Activated gamma-delta T cell treated with anti-CD3 and anti-CD28 coated beads, Interleukin-2, amount 50 U/mL, for 16 hours (primary cell): ENCODE data around the gene HSPA4L.
A peak's percentile ranks its signal among the peaks of the same experiment; 100 is the strongest.

Source experiments
- DNase-seq: peaks from one replicate; pipeline ENCODE4 v3.0.0-alpha.2; 2020; ENCODE audit warnings: low read depth

Gene HSPA4L

GRCh38 chr4:127870281-127870680 lies 88.2 kb downstream of the HSPA4L start:
- DNase-seq = no peak

- DNase-seq = no peak
These were observed 88.6 kb downstream of the HSPA4L start for GRCh38 chr4:127870688-127871087.

- DNase-seq = no peak
These were observed 93.7 kb downstream of the HSPA4L start for GRCh38 chr4:127875791-127876190.

GRCh38 chr4:127880763-127881562 lies 98.8 kb downstream of the HSPA4L start, which contains the start of gene PLK4:
Gene PLK4, plus strand, starts transcription at chr4:127880893. Its CDS starts 242 bp downstream, at chr4:127881135.
- DNase-seq = peak; percentile 91

- DNase-seq = no peak
These were observed 99.4 kb downstream of the HSPA4L start for GRCh38 chr4:127881563-127881864.

- DNase-seq = no peak
These were observed 106.4 kb downstream of the HSPA4L start for GRCh38 chr4:127888559-127888958.

GRCh38 chr4:127889903-127890302 lies 107.8 kb downstream of the HSPA4L start:
- DNase-seq = no peak
